ENCODE results near the gene WDR82. TPM values are rescaled to one million over a fixed set of nuclear protein-coding genes. Genes with fewer than 3 reads are reported as not detected.

The WDR82 gene
- total and polyA plus RNA-seq, 2 of the 8 experiments (the other 6 are each of a cell fraction or from before 2014, with no cell fraction given) = 33.5 to 82.7 TPM

DNA sequence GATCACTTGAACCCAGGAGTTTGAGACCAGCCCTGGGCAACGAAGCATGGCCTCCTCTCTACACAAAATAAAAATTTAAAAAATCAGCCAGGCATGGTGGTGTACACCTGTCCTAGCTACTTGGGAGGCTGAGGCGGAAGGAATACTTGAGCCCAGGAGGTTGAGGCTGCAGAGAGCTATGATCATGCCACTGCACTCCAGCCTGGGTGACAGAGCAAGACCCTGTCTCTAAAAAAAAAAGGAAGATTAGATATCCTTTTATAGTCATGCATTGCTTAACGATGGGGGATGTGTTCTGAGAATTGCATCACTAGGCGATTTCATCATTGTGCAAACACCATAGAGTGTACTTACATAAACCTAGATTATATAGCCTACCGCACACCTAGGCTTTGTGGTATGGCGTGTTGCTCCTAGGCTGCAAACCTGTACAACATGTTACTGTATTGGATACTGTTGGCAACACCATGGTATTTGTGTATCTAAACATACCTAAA is 67.9 kb downstream of the WDR82 start:
- ChIA-PET POLR2A (ENCODE audit: partially characterized antibody) (interaction anchor here (0.5 to 1.2 kb wide), 2 partner anchors 67 to 216 kb away, joined by 3 read pairs; no protein-coding TSS in a partner anchor), CTCF (ENCODE audit: partially characterized antibody) (interaction anchor here (0.8 to 20.4 kb wide), 4 partner anchors 11 to 209 kb away, joined by 3 to 336 read pairs (median 28); partner anchors contain the start of gene TWF2)
- peaks cover 33 to 90% (median 77%) of the 10 kb centered on the region in 4 experiments for H3K36me3 ChIP-seq (ENCODE audit: control insufficient read depth in 2 of 4, insufficient read depth in 4 of 4, low read length in 3 of 4)

More for the DNA sequence above, 67.9 kb downstream of the WDR82 start:
- Histone ChIP-seq H4K20me1 (replicated peaks in 1 of 2; ENCODE audit: control insufficient read depth in 1 of 2, insufficient read depth in 2 of 2, low read length in 2 of 2) (peaks cover 0 to 8% of the 10 kb centered on the region in 2 experiments), H2BK15ac (ENCODE audit: low read length) (no peak overlapping the region), H3K4me2 (ENCODE audit: insufficient read depth in 1 of 2, low read depth in 2 of 2, low read length in 2 of 2) (no peak overlapping the region), H3K27ac (ENCODE audit: low read depth, low read length) (no peak overlapping the region), H3K9me3 (ENCODE audit: insufficient read depth in 2 of 2, low read depth in 1 of 2, low read length in 1 of 2) (no peaks in the 10 kb centered on the region), H3K23ac (ENCODE audit: insufficient read length) (no peak overlapping the region), H3K14ac (ENCODE audit: insufficient read length) (no peak overlapping the region), H3K27me3 (replicated peaks in 1 of 4; ENCODE audit: control insufficient read depth in 3 of 4, extremely low read depth in 1 of 4, insufficient read depth in 3 of 4, low read length in 3 of 4) (no peaks in the 10 kb centered on the region), H3K4me1 (replicated peaks in 1 of 4; ENCODE audit: control insufficient read depth in 3 of 4, insufficient read depth in 4 of 4, low read length in 3 of 4) (no peaks in the 10 kb centered on the region), H2BK20ac (ENCODE audit: low read length) (no peak overlapping the region), H2BK12ac (ENCODE audit: low read depth, low read length) (no peak overlapping the region), H3K56ac (replicated peaks; ENCODE audit: insufficient read length, low read depth, low read length) (no peak overlapping the region), H3K4ac (replicated peaks; ENCODE audit: insufficient read length, low read depth, low read length) (no peak overlapping the region), H2BK5ac (ENCODE audit: low read depth, low read length) (no peak overlapping the region), H3K9ac (replicated peaks in 1 of 4; ENCODE audit: extremely low read depth in 1 of 4, low read depth in 3 of 4, low read length in 3 of 4) (no peak overlapping the region), H3K18ac (ENCODE audit: extremely low read depth, low read length) (no peak overlapping the region), H3K23me2 (ENCODE audit: low read depth, low read length) (no peaks in the 10 kb centered on the region), H2AK5ac (ENCODE audit: low read depth, low read length) (no peak overlapping the region), H4K8ac (ENCODE audit: extremely low read depth, insufficient read depth, low read length) (no peak overlapping the region), H3K79me1 (ENCODE audit: low read depth, low read length) (no peaks in the 10 kb centered on the region), H3K79me2 (ENCODE audit: control insufficient read depth in 1 of 2, insufficient read depth in 2 of 2, low read length in 2 of 2) (no peaks in the 10 kb centered on the region), H2AFZ (ENCODE audit: low read length) (no peak overlapping the region), H4K91ac (replicated peaks; ENCODE audit: insufficient read length, low read length) (no peak overlapping the region), H2BK120ac (replicated peaks; ENCODE audit: low read depth, low read length) (no peak overlapping the region), H3K4me3 (ENCODE audit: extremely low read depth in 1 of 4, insufficient read depth in 2 of 4, low read depth in 3 of 4, low read length in 4 of 4) (no peak overlapping the region), H4K5ac (ENCODE audit: insufficient read length, low read depth, low read length) (no peak overlapping the region)
- 89% methylated on average over 6 of the region's 6 CpGs; no CpG with 5 or more reads in 1 of the 2 experiments for WGBS, 2 experiments (ENCODE audit: extremely low coverage in 1 of 2, insufficient coverage in 1 of 2, insufficient read length in 1 of 2, insufficient replicate concordance in 2 of 2, low coverage in 1 of 2, low lambda C conversion rate in 2 of 2, missing lambda C conversion rate in 1 of 2)
- no peak for TF ChIP-seq KDM5A (IDR thresholded peaks at IDR 0.05; ENCODE audit: low read length)
- TF ChIP-seq SUZ12 (IDR thresholded peaks at IDR 0.05; ENCODE audit: low read length) = no peak
- TF ChIP-seq SRF (IDR thresholded peaks at IDR 0.05; ENCODE audit: low read depth, low read length) = no peak
- no peak for TF ChIP-seq FOSL1 (IDR thresholded peaks at IDR 0.05; ENCODE audit: insufficient read depth, low read depth, low read length)
- TF ChIP-seq SIRT6 (IDR thresholded peaks at IDR 0.05; ENCODE audit: low read length) = no peak
- DNase-seq (ENCODE audit: low read depth in 1 of 2, low spot score in 2 of 2) (no peak), FAIRE-seq (no peak)
